ENCODE measurements around the gene ERG28.
A peak's percentile ranks its signal among the peaks of the same experiment; 100 is the strongest.
"Not testable (repeated sequence)": the region's sequence is repeated elsewhere in the genome, so short reads cannot be mapped to it uniquely, and the experiment has no call there.

The ERG28 gene

GRCh38 chr14:75660630-75661498 is at the start of gene ERG28, which contains the start of gene TTLL5:
TSS of gene ERG28 (minus strand) at chr14:75660876. CDS start at chr14:75657502, 3,374 bp downstream.
TSS of gene TTLL5 (plus strand) at chr14:75661246. CDS start at chr14:75663150, 1,904 bp downstream.
- in situ Hi-C loops (cut with MboI; ENCODE audit: low pct_unique_long_range_greater_than_20kb, low sequenced_read_pairs): no loop called here
- DNase-seq: peak; percentile 98

GRCh38 chr14:75709207-75709812 is 48.6 kb upstream of the ERG28 start:
- in situ Hi-C loops (cut with MboI; ENCODE audit: low pct_unique_long_range_greater_than_20kb, low sequenced_read_pairs): loop anchor here (25.0 kb wide), 1 partner anchor 253 kb away; no protein-coding TSS in a partner anchor
- DNase-seq: peak; percentile 80

DNA sequence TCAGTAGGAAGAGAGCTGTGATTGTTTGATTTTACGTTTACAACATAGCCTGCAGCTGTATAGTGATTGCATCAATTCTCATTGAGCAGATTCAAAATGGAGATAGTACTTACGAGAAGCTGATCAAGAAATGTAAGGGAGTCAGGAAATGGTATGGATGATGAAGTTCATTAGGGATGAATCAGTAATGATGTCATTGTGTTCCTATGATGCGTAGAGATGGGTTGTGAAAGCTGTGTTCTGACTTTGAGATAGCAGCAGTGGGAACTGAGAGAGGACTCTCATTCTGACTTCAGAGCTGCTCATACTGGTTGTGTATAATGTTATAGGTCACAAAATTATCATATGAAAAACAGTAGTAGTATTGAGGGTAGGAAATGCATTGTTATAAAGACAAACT is 44.3 kb upstream of the ERG28 start:
- DNase-seq: no peak
- in situ Hi-C loops (cut with MboI; ENCODE audit: low pct_unique_long_range_greater_than_20kb, low sequenced_read_pairs): loop anchor here (25.0 kb wide), 1 partner anchor 257 kb away; no protein-coding TSS in a partner anchor

DNA sequence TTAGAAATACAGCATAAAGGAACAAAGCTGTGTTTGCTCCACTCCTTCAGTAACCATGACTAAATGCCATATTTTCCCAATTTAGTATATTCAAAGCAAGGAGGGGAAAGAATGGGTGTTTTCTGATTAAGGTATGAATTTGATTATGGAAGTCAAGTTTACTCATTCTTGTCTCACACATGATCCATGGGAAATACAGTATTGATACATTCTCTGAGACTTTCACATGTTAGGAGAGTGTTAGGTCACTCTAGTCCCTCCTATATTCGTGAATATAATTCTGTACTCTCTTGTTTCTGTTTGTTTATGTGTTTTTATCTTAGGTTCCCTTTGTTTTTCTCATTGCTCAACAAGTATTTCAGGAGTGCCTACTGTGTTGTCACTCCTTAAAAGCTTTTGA is 42.8 kb upstream of the ERG28 start:
- in situ Hi-C loops (cut with MboI; ENCODE audit: low pct_unique_long_range_greater_than_20kb, low sequenced_read_pairs): loop anchor here (25.0 kb wide), 1 partner anchor 259 kb away; no protein-coding TSS in a partner anchor
- no peak for DNase-seq

DNA sequence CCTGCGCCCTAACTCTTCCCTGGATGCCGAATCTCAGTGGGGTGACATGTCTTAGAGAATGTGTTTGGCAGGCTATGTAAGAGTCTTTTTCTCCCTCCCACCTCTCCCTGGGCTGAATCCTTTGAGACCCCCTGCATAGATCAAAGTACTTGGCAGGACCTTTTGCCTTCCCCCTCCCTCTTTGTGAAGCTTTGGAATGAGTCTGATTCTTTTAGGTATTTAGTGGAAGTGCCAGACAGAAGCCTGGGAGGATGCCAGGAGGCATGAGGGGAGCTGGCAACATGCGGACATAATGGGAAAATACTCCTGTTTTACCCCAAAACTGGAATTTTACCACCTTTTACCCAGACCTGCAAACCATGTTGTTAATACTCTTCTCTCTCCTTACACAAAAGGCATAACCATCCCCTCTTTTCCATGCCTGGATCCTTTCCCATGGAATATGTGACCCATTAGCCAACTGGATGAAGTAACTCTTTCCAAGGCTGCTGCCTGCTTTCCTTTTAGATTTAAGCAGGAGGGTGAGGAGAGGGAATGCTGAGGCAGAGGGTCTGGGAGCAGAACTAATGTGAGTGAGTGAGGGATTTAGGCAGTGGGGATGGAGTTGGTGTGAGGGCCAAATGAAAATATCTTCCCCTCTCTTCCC is 42.1 kb upstream of the ERG28 start:
- in situ Hi-C loops (cut with MboI; ENCODE audit: low pct_unique_long_range_greater_than_20kb, low sequenced_read_pairs): loop anchor here (25.0 kb wide), 1 partner anchor 260 kb away; no protein-coding TSS in a partner anchor
- no peak for DNase-seq

- in situ Hi-C loops (cut with MboI; ENCODE audit: low pct_unique_long_range_greater_than_20kb, low sequenced_read_pairs): loop anchor here (25.0 kb wide), 1 partner anchor 260 kb away; no protein-coding TSS in a partner anchor
- no peak for DNase-seq
These were observed 41.4 kb upstream of the ERG28 start for GRCh38 chr14:75702122-75702521.

DNA sequence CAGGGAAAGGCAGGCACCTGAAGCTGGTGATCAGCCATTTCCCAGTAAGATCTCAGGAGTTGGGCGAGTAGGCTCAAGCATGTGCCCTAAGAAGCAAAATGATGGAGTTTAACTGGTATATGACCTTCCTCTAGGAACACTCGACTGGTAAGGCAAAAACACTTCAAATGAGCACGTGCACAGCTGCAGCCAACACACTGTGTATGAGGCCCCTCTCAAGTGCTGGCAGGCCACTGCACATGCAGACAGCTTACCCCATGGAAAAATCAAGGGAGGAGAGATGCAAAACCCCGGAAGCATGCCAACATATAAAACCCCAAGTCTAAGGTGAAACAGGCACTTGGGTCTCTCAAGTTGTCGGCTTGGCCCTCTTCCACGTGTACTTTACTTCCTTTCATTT is 39.6 kb upstream of the ERG28 start:
- DNase-seq: no peak
- in situ Hi-C loops (cut with MboI; ENCODE audit: low pct_unique_long_range_greater_than_20kb, low sequenced_read_pairs): loop anchor here (25.0 kb wide), 1 partner anchor 262 kb away; no protein-coding TSS in a partner anchor

DNA sequence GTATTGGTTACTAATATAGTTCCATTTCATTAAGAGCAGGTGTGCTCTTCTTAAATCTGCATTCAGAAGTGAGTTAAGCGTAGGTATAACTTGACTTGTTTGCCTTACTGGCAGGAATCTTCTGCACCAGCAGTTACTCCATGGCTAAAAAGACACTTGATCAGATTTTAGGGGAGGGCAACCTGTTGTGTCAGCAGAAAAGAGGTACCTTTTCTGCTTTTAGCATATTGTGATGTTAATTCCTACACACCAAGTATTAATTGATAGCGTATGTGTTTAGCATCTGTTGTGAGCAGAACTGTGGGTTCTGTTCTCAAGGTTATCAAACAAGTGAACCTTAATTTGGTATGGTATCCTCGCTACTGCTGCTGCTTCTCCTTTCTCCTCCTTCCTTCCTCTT is 38.7 kb upstream of the ERG28 start:
- no peak for DNase-seq
- in situ Hi-C loops (cut with MboI; ENCODE audit: low pct_unique_long_range_greater_than_20kb, low sequenced_read_pairs): no loop called here

GRCh38 chr14:75697918-75698317 is 37.2 kb upstream of the ERG28 start:
- in situ Hi-C loops (cut with MboI; ENCODE audit: low pct_unique_long_range_greater_than_20kb, low sequenced_read_pairs): no loop called here
- DNase-seq: no peak

DNA sequence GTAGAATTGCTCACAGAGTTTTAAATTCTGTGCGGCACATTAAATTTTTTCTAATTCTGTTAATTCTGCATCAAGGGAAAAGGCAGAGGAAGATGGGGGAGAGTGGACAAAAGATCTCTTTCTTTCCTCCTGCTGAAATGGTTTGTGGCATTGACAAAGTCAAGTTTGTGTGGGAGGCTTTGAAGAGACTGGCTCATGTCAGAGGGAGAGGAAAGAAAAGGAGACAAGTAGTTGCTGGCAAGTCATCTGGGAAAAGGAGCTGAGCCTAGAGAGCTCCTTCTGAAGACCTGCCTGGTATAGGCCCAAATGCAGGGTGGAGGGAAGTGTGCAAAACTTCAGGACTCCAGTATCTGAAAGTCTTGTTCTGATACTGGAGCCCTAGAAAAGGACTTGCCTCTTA is 36.7 kb upstream of the ERG28 start:
- DNase-seq: peak; percentile 8
- in situ Hi-C loops (cut with MboI; ENCODE audit: low pct_unique_long_range_greater_than_20kb, low sequenced_read_pairs): no loop called here

- DNase-seq; in situ Hi-C loops (cut with MboI; ENCODE audit: low pct_unique_long_range_greater_than_20kb, low sequenced_read_pairs): not testable (repeated sequence)
These were observed 34.3 kb upstream of the ERG28 start for GRCh38 chr14:75695025-75695424.

GRCh38 chr14:75690010-75690409 is 29.3 kb upstream of the ERG28 start:
- in situ Hi-C loops (cut with MboI; ENCODE audit: low pct_unique_long_range_greater_than_20kb, low sequenced_read_pairs): no loop called here
- DNase-seq: no peak

GRCh38 chr14:75689012-75689411 is 28.3 kb upstream of the ERG28 start:
- in situ Hi-C loops (cut with MboI; ENCODE audit: low pct_unique_long_range_greater_than_20kb, low sequenced_read_pairs): no loop called here
- no peak for DNase-seq

GRCh38 chr14:75685910-75686309 is 25.2 kb upstream of the ERG28 start:
- in situ Hi-C loops (cut with MboI; ENCODE audit: low pct_unique_long_range_greater_than_20kb, low sequenced_read_pairs): no loop called here
- DNase-seq: no peak

- in situ Hi-C loops (cut with MboI; ENCODE audit: low pct_unique_long_range_greater_than_20kb, low sequenced_read_pairs): no loop called here
These were observed 14.7 kb upstream of the ERG28 start for GRCh38 chr14:75675265-75675960.

GRCh38 chr14:75673345-75674035 is 12.8 kb upstream of the ERG28 start:
- in situ Hi-C loops (cut with MboI; ENCODE audit: low pct_unique_long_range_greater_than_20kb, low sequenced_read_pairs): no loop called here

More at GRCh38 chr14:75675265-75675960, 14.7 kb upstream of the ERG28 start:
- DNase-seq: peak; percentile 46

GRCh38 chr14:75672605-75673192 is 12.0 kb upstream of the ERG28 start:
- in situ Hi-C loops (cut with MboI; ENCODE audit: low pct_unique_long_range_greater_than_20kb, low sequenced_read_pairs): no loop called here
- DNase-seq: no peak

More at GRCh38 chr14:75673345-75674035, 12.8 kb upstream of the ERG28 start:
- DNase-seq: no peak

All from KBM-7 (cell line).